Loucy (cell line): Measurements from ENCODE around the gene SCML2.

Experiments
- H2AFZ ChIP-seq: fragments of 200-600 bp; sonication (generic); 2 replicates; pipeline ENCODE4 v1.6.0; 2016; ENCODE audit warnings: antibody characterized with exemption, mild to moderate bottlenecking, low read length, moderate library complexity
- H3F3A ChIP-seq: fragments of 200-600 bp; 2 replicates; pipeline ENCODE4 v1.6.0; 2016; ENCODE audit warnings: antibody characterized with exemption, low read depth, mild to moderate bottlenecking
- H3K27me3 ChIP-seq: fragments of 200-600 bp; sonication (generic); 2 replicates; pipeline ENCODE4 v1.6.1; 2014; ENCODE audit warnings: low read length, mild to moderate bottlenecking; ENCODE audit not compliant: insufficient read depth, poor library complexity, severe bottlenecking
- H3K36me3 ChIP-seq: fragments of 200-600 bp; sonication (generic); 2 replicates; pipeline ENCODE4 v1.6.1; 2016; ENCODE audit warnings: low read length; ENCODE audit not compliant: insufficient read depth
- H3K4me1 ChIP-seq: fragments of 200-600 bp; sonication (generic); 2 replicates; pipeline ENCODE4 v1.5.1; 2014; ENCODE audit warnings: low read length, mild to moderate bottlenecking; ENCODE audit not compliant: insufficient read depth, poor library complexity, severe bottlenecking
- H3K4me2 ChIP-seq: fragments of 200-600 bp; sonication (generic); 2 replicates; pipeline ENCODE4 v1.6.0; 2014; ENCODE audit warnings: antibody characterized with exemption, low read length, low read depth, mild to moderate bottlenecking; ENCODE audit not compliant: poor library complexity, severe bottlenecking
- H3K4me3 ChIP-seq: fragments of 200-600 bp; sonication (generic); 2 replicates; pipeline ENCODE4 v1.5.1; 2014; ENCODE audit warnings: low read length, mild to moderate bottlenecking, mixed read lengths; ENCODE audit not compliant: poor library complexity, severe bottlenecking
- H3K79me2 ChIP-seq: fragments of 200-600 bp; sonication (generic); 2 replicates; pipeline ENCODE4 v1.6.1; 2014; ENCODE audit warnings: low read length; ENCODE audit not compliant: insufficient read depth
- H3K9ac ChIP-seq: fragments of 200-600 bp; sonication (generic); 2 replicates; pipeline ENCODE4 v1.6.0; 2014; ENCODE audit warnings: mild to moderate bottlenecking, low read depth, low read length, moderate library complexity; ENCODE audit not compliant: poor library complexity, severe bottlenecking
- H3K9me2 ChIP-seq: fragments of 200-600 bp; sonication (generic); replicated peaks from 2 replicates; pipeline ENCODE4 v1.6.1; 2016; ENCODE audit warnings: low read depth, low read length, mixed read lengths
- H3K9me3 ChIP-seq: fragments of 200-600 bp; sonication (generic); 2 replicates; pipeline ENCODE4 v1.6.1; 2014; ENCODE audit warnings: mild to moderate bottlenecking, antibody characterized with exemption, low read length, low read depth; ENCODE audit not compliant: insufficient read depth
- H4K20me1 ChIP-seq: fragments of 200-600 bp; sonication (generic); 2 replicates; pipeline ENCODE4 v1.6.0; 2014; ENCODE audit warnings: antibody characterized with exemption, low read length, mild to moderate bottlenecking; ENCODE audit not compliant: insufficient read depth, poor library complexity, severe bottlenecking
- EZH2phosphoT487 ChIP-seq: fragments of 200-600 bp; IDR thresholded peaks from 2 replicates; pipeline ENCODE4 v1.6.1; 2018; ENCODE audit warnings: antibody characterized with exemption, mild to moderate bottlenecking, moderate library complexity, borderline replicate concordance
- TF ChIP-seq, protein P1 (sequence below): fragments of 200-600 bp; sonication (generic); conservative IDR thresholded peaks from 2 replicates; pipeline ENCODE4 v1.5.1; 2014; ENCODE audit warnings: mild to moderate bottlenecking, antibody characterized with exemption, low read length

SCML2 gene

GRCh38 chrX:18210470-18210869, 144.0 kb downstream of the SCML2 start:
- Histone ChIP-seq H4K20me1 (no peaks in the 10 kb centered on the region), H3K4me2 (no peak overlapping the region), H3K4me3 (no peak overlapping the region), H2AFZ (no peak overlapping the region), H3K4me1 (no peaks in the 10 kb centered on the region), H3K9me2 (no peaks in the 10 kb centered on the region), H3K9me3 (no peaks in the 10 kb centered on the region), H3K9ac (no peak overlapping the region), H3K79me2 (no peaks in the 10 kb centered on the region), H3K36me3 (no peaks in the 10 kb centered on the region), H3K27me3 (no peaks in the 10 kb centered on the region), H3F3A (no peaks in the 10 kb centered on the region)
- TF ChIP-seq, protein P1, sequence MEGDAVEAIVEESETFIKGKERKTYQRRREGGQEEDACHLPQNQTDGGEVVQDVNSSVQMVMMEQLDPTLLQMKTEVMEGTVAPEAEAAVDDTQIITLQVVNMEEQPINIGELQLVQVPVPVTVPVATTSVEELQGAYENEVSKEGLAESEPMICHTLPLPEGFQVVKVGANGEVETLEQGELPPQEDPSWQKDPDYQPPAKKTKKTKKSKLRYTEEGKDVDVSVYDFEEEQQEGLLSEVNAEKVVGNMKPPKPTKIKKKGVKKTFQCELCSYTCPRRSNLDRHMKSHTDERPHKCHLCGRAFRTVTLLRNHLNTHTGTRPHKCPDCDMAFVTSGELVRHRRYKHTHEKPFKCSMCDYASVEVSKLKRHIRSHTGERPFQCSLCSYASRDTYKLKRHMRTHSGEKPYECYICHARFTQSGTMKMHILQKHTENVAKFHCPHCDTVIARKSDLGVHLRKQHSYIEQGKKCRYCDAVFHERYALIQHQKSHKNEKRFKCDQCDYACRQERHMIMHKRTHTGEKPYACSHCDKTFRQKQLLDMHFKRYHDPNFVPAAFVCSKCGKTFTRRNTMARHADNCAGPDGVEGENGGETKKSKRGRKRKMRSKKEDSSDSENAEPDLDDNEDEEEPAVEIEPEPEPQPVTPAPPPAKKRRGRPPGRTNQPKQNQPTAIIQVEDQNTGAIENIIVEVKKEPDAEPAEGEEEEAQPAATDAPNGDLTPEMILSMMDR, result 0 out of 2 replicates have a peak, but pooled peaks have one; percentile 15
- TF ChIP-seq EZH2phosphoT487, result no peak

- H3K4me2 ChIP-seq, result no peak overlapping the region
- H3K36me3 ChIP-seq, result no peaks in the 10 kb centered on the region
- no peaks in the 10 kb centered on the region for H3K4me1 ChIP-seq
- no peak overlapping the region for H3K4me3 ChIP-seq
- H3F3A ChIP-seq, result no peaks in the 10 kb centered on the region
- H3K27me3 ChIP-seq, result no peaks in the 10 kb centered on the region
- no peaks in the 10 kb centered on the region for H4K20me1 ChIP-seq
- no peaks in the 10 kb centered on the region for H3K9me2 ChIP-seq
- TF ChIP-seq, protein P1, result no peak
- TF ChIP-seq EZH2phosphoT487, result no peak
- no peaks in the 10 kb centered on the region for H3K79me2 ChIP-seq
- no peaks in the 10 kb centered on the region for H3K9me3 ChIP-seq
- H2AFZ ChIP-seq, result no peak overlapping the region
- no peak overlapping the region for H3K9ac ChIP-seq
Observed at GRCh38 chrX:18206657-18207056, 147.8 kb downstream of the SCML2 start.

GRCh38 chrX:18203631-18204030, 150.9 kb downstream of the SCML2 start:
- Histone ChIP-seq H3K9me3 (no peaks in the 10 kb centered on the region), H2AFZ (no peak overlapping the region), H3K36me3 (no peaks in the 10 kb centered on the region), H3K4me3 (no peak overlapping the region), H3K79me2 (no peaks in the 10 kb centered on the region), H3K27me3 (no peaks in the 10 kb centered on the region), H4K20me1 (no peaks in the 10 kb centered on the region), H3K9ac (no peak overlapping the region), H3K4me2 (no peak overlapping the region), H3K4me1 (no peaks in the 10 kb centered on the region), H3F3A (no peaks in the 10 kb centered on the region), H3K9me2 (no peaks in the 10 kb centered on the region)
- TF ChIP-seq EZH2phosphoT487, result no peak
- TF ChIP-seq, protein P1, result no peak
